ENCODE results near the gene CFAP299.

- TF ChIP-seq, protein P1, sequence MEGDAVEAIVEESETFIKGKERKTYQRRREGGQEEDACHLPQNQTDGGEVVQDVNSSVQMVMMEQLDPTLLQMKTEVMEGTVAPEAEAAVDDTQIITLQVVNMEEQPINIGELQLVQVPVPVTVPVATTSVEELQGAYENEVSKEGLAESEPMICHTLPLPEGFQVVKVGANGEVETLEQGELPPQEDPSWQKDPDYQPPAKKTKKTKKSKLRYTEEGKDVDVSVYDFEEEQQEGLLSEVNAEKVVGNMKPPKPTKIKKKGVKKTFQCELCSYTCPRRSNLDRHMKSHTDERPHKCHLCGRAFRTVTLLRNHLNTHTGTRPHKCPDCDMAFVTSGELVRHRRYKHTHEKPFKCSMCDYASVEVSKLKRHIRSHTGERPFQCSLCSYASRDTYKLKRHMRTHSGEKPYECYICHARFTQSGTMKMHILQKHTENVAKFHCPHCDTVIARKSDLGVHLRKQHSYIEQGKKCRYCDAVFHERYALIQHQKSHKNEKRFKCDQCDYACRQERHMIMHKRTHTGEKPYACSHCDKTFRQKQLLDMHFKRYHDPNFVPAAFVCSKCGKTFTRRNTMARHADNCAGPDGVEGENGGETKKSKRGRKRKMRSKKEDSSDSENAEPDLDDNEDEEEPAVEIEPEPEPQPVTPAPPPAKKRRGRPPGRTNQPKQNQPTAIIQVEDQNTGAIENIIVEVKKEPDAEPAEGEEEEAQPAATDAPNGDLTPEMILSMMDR (conservative IDR thresholded peaks at IDR 0.05): no peak
- no peak for TF ChIP-seq EZH2 (IDR thresholded peaks at IDR 0.05; ENCODE audit: low read depth)
These were observed 95.9 kb downstream of the CFAP299 start for GRCh38 chr4:80431203-80431965.
